H9 (cell line): Measurements from ENCODE around the gene MEIS2. TPM values are rescaled to one million over a fixed set of nuclear protein-coding genes. Genes with fewer than 3 reads are reported as not detected.

Experiments
- DNase-seq: peaks from one replicate; pipeline ENCODE4 v3.0.0-alpha.2; 2017
- H2AFZ ChIP-seq: one replicate; pipeline ENCODE4 v1.6.1; 2013; ENCODE audit warnings: mild to moderate bottlenecking, low read length, control low read depth, moderate library complexity
- H2AK5ac ChIP-seq: 2 replicates; pipeline ENCODE4 v1.6.1; 2013; ENCODE audit warnings: low read length, control low read depth, mixed read lengths; ENCODE audit not compliant: insufficient read length
- H2BK120ac ChIP-seq: one replicate; pipeline ENCODE4 v1.6.1; 2013; ENCODE audit warnings: low read depth, mild to moderate bottlenecking, low read length, control low read depth, inconsistent platforms; ENCODE audit not compliant: poor library complexity, severe bottlenecking
- H2BK12ac ChIP-seq: 2 replicates; pipeline ENCODE4 v1.6.1; 2013; ENCODE audit warnings: low read length, control low read depth, mixed read lengths, low read depth; ENCODE audit not compliant: insufficient read length
- H2BK15ac ChIP-seq: 2 replicates; pipeline ENCODE4 v1.6.1; 2013; ENCODE audit warnings: low read depth, low read length, control low read depth
- H2BK20ac ChIP-seq: one replicate; pipeline ENCODE4 v1.6.1; 2013; ENCODE audit warnings: low read depth, mild to moderate bottlenecking, low read length, control low read depth, inconsistent platforms; ENCODE audit not compliant: poor library complexity, severe bottlenecking
- H2BK5ac ChIP-seq: 2 replicates; pipeline ENCODE4 v1.6.1; 2013; ENCODE audit warnings: low read length, control low read depth, mixed read lengths; ENCODE audit not compliant: insufficient read length
- H3K14ac ChIP-seq: 2 replicates; pipeline ENCODE4 v1.6.1; 2013; ENCODE audit warnings: low read length, control low read depth; ENCODE audit not compliant: insufficient read depth
- H3K18ac ChIP-seq: 2 replicates; pipeline ENCODE4 v1.6.1; 2013; ENCODE audit warnings: low read depth, mild to moderate bottlenecking, mixed read lengths, low read length, control low read depth; ENCODE audit not compliant: insufficient read length
- H3K23ac ChIP-seq: 2 replicates; pipeline ENCODE4 v1.6.1; 2013; ENCODE audit warnings: low read length, control low read depth, mixed read lengths, low read depth; ENCODE audit not compliant: insufficient read length
- H3K23me2 ChIP-seq: 2 replicates; pipeline ENCODE4 v1.6.1; 2013; ENCODE audit warnings: low read depth, mild to moderate bottlenecking, mixed read lengths, low read length, control low read depth; ENCODE audit not compliant: insufficient read length, poor library complexity, severe bottlenecking
- H3K27ac ChIP-seq: 2 replicates; pipeline ENCODE4 v1.5.1; 2013; ENCODE audit warnings: low read length, control low read depth, mixed read lengths, low read depth; ENCODE audit not compliant: insufficient read length
- H3K27me3 ChIP-seq: 2 replicates; pipeline ENCODE4 v1.6.1; 2013; ENCODE audit warnings: low read length, control low read depth, inconsistent platforms; ENCODE audit not compliant: insufficient read depth
- H3K4ac ChIP-seq: 2 replicates; pipeline ENCODE4 v1.6.1; 2013; ENCODE audit warnings: low read depth, mild to moderate bottlenecking, control low read depth, inconsistent platforms, low read length, moderate library complexity
- H3K4me1 ChIP-seq: 2 replicates; pipeline ENCODE4 v1.6.1; 2013; ENCODE audit warnings: low read length, control low read depth, inconsistent platforms; ENCODE audit not compliant: insufficient read depth
- H3K4me2 ChIP-seq: 2 replicates; pipeline ENCODE4 v1.6.1; 2013; ENCODE audit warnings: low read length, control low read depth, mixed read lengths; ENCODE audit not compliant: insufficient read length, insufficient read depth
- H3K56ac ChIP-seq: 2 replicates; pipeline ENCODE4 v1.6.1; 2013; ENCODE audit warnings: low read depth, mild to moderate bottlenecking, mixed read lengths, low read length, control low read depth; ENCODE audit not compliant: insufficient read length
- H3K79me1 ChIP-seq: 2 replicates; pipeline ENCODE4 v1.6.1; 2013; ENCODE audit warnings: low read depth, mild to moderate bottlenecking, moderate library complexity, low read length, control low read depth, inconsistent platforms; ENCODE audit not compliant: insufficient read depth, poor library complexity, severe bottlenecking
- H3K79me2 ChIP-seq: 2 replicates; pipeline ENCODE4 v1.6.1; 2013; ENCODE audit warnings: low read length, control low read depth, inconsistent platforms; ENCODE audit not compliant: insufficient read depth
- H3K9ac ChIP-seq: 2 replicates; pipeline ENCODE4 v1.6.1; 2013; ENCODE audit warnings: low read length, control low read depth, mixed read lengths; ENCODE audit not compliant: insufficient read length; ENCODE audit errors: extremely low read depth
- H3K9me3 ChIP-seq: one replicate; pipeline ENCODE4 v1.6.1; 2013; ENCODE audit warnings: low read depth, low read length, inconsistent platforms; ENCODE audit not compliant: control insufficient read depth
- H3T11ph ChIP-seq: one replicate; pipeline ENCODE4 v1.6.1; 2013; ENCODE audit warnings: mild to moderate bottlenecking, low read length, control low read depth, inconsistent platforms
- H4K20me1 ChIP-seq: one replicate; pipeline ENCODE4 v1.6.1; 2013; ENCODE audit not compliant: control insufficient read depth, insufficient read length, insufficient read depth
- H4K5ac ChIP-seq: 2 replicates; pipeline ENCODE4 v1.6.1; 2013; ENCODE audit warnings: low read depth, mild to moderate bottlenecking, mixed read lengths, low read length, control low read depth; ENCODE audit not compliant: insufficient read length
- H4K8ac ChIP-seq: replicated peaks from 2 replicates; pipeline ENCODE4 v1.6.1; 2013; ENCODE audit warnings: low read length, control low read depth, mixed read lengths, low read depth; ENCODE audit not compliant: insufficient read length
- H4K91ac ChIP-seq: 2 replicates; pipeline ENCODE4 v1.6.1; 2013; ENCODE audit warnings: low read depth, mild to moderate bottlenecking, moderate library complexity, mixed read lengths, low read length, control low read depth; ENCODE audit not compliant: insufficient read length
- H3K27ac Mint-ChIP-seq, 3 experiments: 2 replicates in 2 of 3; 3 replicates in 1 of 3; pipeline ENCODE4 v1.8.0; 2020 to 2021; ENCODE audit warnings: mixed read lengths in 3 of 3, mild to moderate bottlenecking in 1 of 3, moderate library complexity in 1 of 3
- H3K27me3 Mint-ChIP-seq: 2 replicates; pipeline ENCODE4 v1.8.0; 2021; ENCODE audit warnings: low read depth, mild to moderate bottlenecking, moderate library complexity, mixed read lengths
- H3K36me3 Mint-ChIP-seq, 3 experiments: 2 replicates in 2 of 3; 3 replicates in 1 of 3; pipeline ENCODE4 v1.8.0; 2020 to 2021; ENCODE audit warnings: low read depth in 3 of 3, mixed read lengths in 3 of 3; ENCODE audit not compliant: insufficient read depth in 1 of 3
- H3K4me1 Mint-ChIP-seq, 2 experiments: 2 replicates each; pipeline ENCODE4 v1.8.0; 2020; ENCODE audit warnings: mixed read lengths in 2 of 2
- H3K4me3 Mint-ChIP-seq, 2 experiments: 2 replicates in 1 of 2; 3 replicates in 1 of 2; pipeline ENCODE4 v1.8.0; 2020 to 2021; ENCODE audit warnings: mild to moderate bottlenecking in 2 of 2, mixed read lengths in 2 of 2, moderate library complexity in 1 of 2
- H3K9me3 Mint-ChIP-seq, 2 experiments: 2 replicates in 1 of 2; 3 replicates in 1 of 2; pipeline ENCODE4 v1.8.0; 2020; ENCODE audit warnings: mild to moderate bottlenecking in 2 of 2, mixed read lengths in 2 of 2, moderate library complexity in 1 of 2
- WGBS: extraction: QIAGEN DNeasy Blood & Tissue Kit; methylation state at CpG from one replicate; pipeline ENCODE4 v1.1.7; 2013; ENCODE audit warnings: missing lambda C conversion rate, low lambda C conversion rate, mixed read lengths; ENCODE audit not compliant: insufficient read length; ENCODE audit errors: extremely low coverage; 5-methylcytosine and 5-hydroxymethylcytosine counted together
- total RNA-seq: library from RNA; stranded (reverse); gene quantifications from 2 replicates; pipeline ENCODE4 v1.2.1, GENCODE V29; 2021
- TF ChIP-seq, protein P1 (sequence below): fragments of 200-600 bp; sonication (generic); conservative IDR thresholded peaks from 3 replicates; pipeline ENCODE4 v1.8.0; 2021; ENCODE audit warnings: antibody characterized with exemption, mild to moderate bottlenecking

The MEIS2 gene
- total RNA-seq, 1 experiment from 2014 or later, result 0.35 TPM

DNA sequence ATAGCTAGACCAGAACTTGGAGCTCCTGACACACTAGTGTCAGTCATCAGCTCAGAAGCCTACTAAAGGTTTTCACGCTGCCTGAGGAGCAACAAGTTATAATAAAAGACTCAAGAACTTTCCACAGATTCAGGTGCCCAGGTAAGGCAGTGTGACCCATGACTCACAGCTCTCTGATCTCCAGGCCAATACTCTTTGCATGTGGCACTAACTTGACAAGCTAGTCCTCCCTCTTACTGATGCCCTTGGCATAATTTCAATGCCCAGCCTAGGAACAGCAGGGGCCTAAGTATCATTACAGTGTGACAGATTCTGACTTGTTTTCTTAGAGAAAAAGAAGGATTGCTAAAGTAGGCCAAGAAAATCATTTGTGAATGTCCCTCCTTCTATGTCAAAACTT is 38.4 kb downstream of the MEIS2 start:
- Histone ChIP-seq H3K9me3 (no peaks in the 10 kb centered on the region), H3K4ac (no peak overlapping the region), H2AK5ac (no peak overlapping the region), H3T11ph (no peak overlapping the region), H4K5ac (no peak overlapping the region), H2BK5ac (no peak overlapping the region), H4K91ac (no peak overlapping the region), H3K4me1 (no peaks in the 10 kb centered on the region), H3K79me2 (no peaks in the 10 kb centered on the region), H3K23me2 (no peaks in the 10 kb centered on the region), H3K14ac (no peak overlapping the region), H2BK120ac (no peak overlapping the region), H2BK15ac (no peak overlapping the region), H3K23ac (no peak overlapping the region), H2BK20ac (no peak overlapping the region), H2AFZ (no peak overlapping the region), H3K56ac (no peak overlapping the region), H3K18ac (no peak overlapping the region), H3K27me3 (no peaks in the 10 kb centered on the region), H3K9ac (no peak overlapping the region), H4K8ac (no peak overlapping the region), H4K20me1 (no peaks in the 10 kb centered on the region), H3K79me1 (no peaks in the 10 kb centered on the region), H3K27ac (no peak overlapping the region), H2BK12ac (no peak overlapping the region), H3K4me2 (no peak overlapping the region)
- Mint-ChIP-seq H3K4me3 (no peak overlapping the region), H3K9me3 (no peaks in the 10 kb centered on the region), H3K36me3 (no peaks in the 10 kb centered on the region), H3K4me1 (peaks cover 15 to 19% of the 10 kb centered on the region in 2 experiments), H3K27ac (no peak overlapping the region), H3K27me3 (no peaks in the 10 kb centered on the region; the same call in 1 of the 2 replicates)
- DNase-seq, result no peak
- TF ChIP-seq, protein P1, sequence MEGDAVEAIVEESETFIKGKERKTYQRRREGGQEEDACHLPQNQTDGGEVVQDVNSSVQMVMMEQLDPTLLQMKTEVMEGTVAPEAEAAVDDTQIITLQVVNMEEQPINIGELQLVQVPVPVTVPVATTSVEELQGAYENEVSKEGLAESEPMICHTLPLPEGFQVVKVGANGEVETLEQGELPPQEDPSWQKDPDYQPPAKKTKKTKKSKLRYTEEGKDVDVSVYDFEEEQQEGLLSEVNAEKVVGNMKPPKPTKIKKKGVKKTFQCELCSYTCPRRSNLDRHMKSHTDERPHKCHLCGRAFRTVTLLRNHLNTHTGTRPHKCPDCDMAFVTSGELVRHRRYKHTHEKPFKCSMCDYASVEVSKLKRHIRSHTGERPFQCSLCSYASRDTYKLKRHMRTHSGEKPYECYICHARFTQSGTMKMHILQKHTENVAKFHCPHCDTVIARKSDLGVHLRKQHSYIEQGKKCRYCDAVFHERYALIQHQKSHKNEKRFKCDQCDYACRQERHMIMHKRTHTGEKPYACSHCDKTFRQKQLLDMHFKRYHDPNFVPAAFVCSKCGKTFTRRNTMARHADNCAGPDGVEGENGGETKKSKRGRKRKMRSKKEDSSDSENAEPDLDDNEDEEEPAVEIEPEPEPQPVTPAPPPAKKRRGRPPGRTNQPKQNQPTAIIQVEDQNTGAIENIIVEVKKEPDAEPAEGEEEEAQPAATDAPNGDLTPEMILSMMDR, result no peak
- no CpG with 5 or more reads among the region's 1 CpG for WGBS
